IMR-90 (cell line): Measurements from ENCODE around the gene LTBP1.

Source experiments
- CHD1 ChIP-seq: IDR thresholded peaks from 2 replicates; pipeline ENCODE4 v1.6.1; 2012; ENCODE audit warnings: low read depth, low read length, improper control_type of control experiment
- CTCF ChIP-seq: conservative IDR thresholded peaks from 2 replicates; pipeline ENCODE4 v1.5.1; 2012; ENCODE audit warnings: mild to moderate bottlenecking, low read depth, low read length, improper control_type of control experiment
- ELK1 ChIP-seq: fragments of 150-350 bp; IDR thresholded peaks from 2 replicates; pipeline ENCODE4 v1.6.1; 2016; ENCODE audit warnings: low read depth, mild to moderate bottlenecking, low read length, moderate library complexity, borderline replicate concordance
- MAFK ChIP-seq: IDR thresholded peaks from 2 replicates; pipeline ENCODE4 v1.6.1; 2012; ENCODE audit warnings: low read depth, low read length, improper control_type of control experiment
- MAZ ChIP-seq: IDR thresholded peaks from 2 replicates; pipeline ENCODE4 v1.6.1; 2012; ENCODE audit warnings: low read depth, mild to moderate bottlenecking, low read length, improper control_type of control experiment, moderate library complexity, borderline replicate concordance
- MXI1 ChIP-seq: IDR thresholded peaks from 2 replicates; pipeline ENCODE4 v1.6.1; 2012; ENCODE audit warnings: low read depth, mild to moderate bottlenecking, low read length, moderate library complexity, borderline replicate concordance
- POLR2A ChIP-seq: IDR thresholded peaks from 2 replicates; pipeline ENCODE4 v1.6.1; 2012; ENCODE audit warnings: mild to moderate bottlenecking, low read depth, low read length
- RAD21 ChIP-seq: IDR thresholded peaks from 2 replicates; pipeline ENCODE4 v1.6.1; 2012; ENCODE audit warnings: low read length, improper control_type of control experiment
- SMC3 ChIP-seq: fragments of 150-350 bp; IDR thresholded peaks from 2 replicates; pipeline ENCODE4 v1.6.1; 2016; ENCODE audit warnings: low read depth, mild to moderate bottlenecking, antibody characterized with exemption, low read length, moderate library complexity

- TF ChIP-seq CTCF (no peak), POLR2A (no peak), MAFK (no peak), MAZ (no peak), MXI1 (no peak), RAD21 (no peak), ELK1 (no peak), SMC3 (no peak), CHD1 (no peak)
These were observed 283.4 kb downstream of the LTBP1 start for GRCh38 chr2:33230195-33230594.
